ENCODE data around the gene BSG.

GRCh38 chr19:590396-590745, 18.0 kb downstream of the BSG start:
- TF ChIP-seq CTCF (IDR thresholded peaks at IDR 0.05) (no peak), EZH2phosphoT487 (IDR thresholded peaks at IDR 0.05) (no peak)
